ENCODE measurements around the gene IL17RC.

GRCh38 chr3:9942164-9942563 lies 25.3 kb downstream of the IL17RC start:
- TF ChIP-seq REST (IDR thresholded peaks at IDR 0.05; ENCODE audit: unreplicated experiment) = no peak
- TF ChIP-seq CTCF (conservative IDR thresholded peaks at IDR 0.05; ENCODE audit: low read depth in 2 of 2) = no peak
- TF ChIP-seq POLR2AphosphoS5 (IDR thresholded peaks at IDR 0.05; ENCODE audit: low read depth) = no peak
- no peak for TF ChIP-seq EZH2 (IDR thresholded peaks at IDR 0.05; ENCODE audit: low read depth, unreplicated experiment)
- TF ChIP-seq ZNF331 (CRISPR knock-in tag; IDR thresholded peaks at IDR 0.05; ENCODE audit: low read depth) = no peak
- no peak for TF ChIP-seq ETS1 (IDR thresholded peaks at IDR 0.05)
- no peak for TF ChIP-seq NANOG (IDR thresholded peaks at IDR 0.05; ENCODE audit: borderline replicate concordance)
